Measurements from ENCODE around the gene DDAH1. TPM values are rescaled to one million over a fixed set of nuclear protein-coding genes. Genes with fewer than 3 reads are reported as not detected.

The DDAH1 gene
- total and polyA plus RNA-seq, 2 of the 8 experiments (the other 6 are each of a cell fraction or from before 2014, with no cell fraction given), result 22.8 to 54.5 TPM

- TF ChIP-seq TAF7 (optimal IDR thresholded peaks at IDR 0.05; ENCODE audit: borderline replicate concordance, low read depth, low read length), result no peak
These were observed 19.1 kb downstream of the DDAH1 start (continued) for GRCh38 chr1:85445906-85446305.
